ENCODE results near the gene NUP37.

DNA sequence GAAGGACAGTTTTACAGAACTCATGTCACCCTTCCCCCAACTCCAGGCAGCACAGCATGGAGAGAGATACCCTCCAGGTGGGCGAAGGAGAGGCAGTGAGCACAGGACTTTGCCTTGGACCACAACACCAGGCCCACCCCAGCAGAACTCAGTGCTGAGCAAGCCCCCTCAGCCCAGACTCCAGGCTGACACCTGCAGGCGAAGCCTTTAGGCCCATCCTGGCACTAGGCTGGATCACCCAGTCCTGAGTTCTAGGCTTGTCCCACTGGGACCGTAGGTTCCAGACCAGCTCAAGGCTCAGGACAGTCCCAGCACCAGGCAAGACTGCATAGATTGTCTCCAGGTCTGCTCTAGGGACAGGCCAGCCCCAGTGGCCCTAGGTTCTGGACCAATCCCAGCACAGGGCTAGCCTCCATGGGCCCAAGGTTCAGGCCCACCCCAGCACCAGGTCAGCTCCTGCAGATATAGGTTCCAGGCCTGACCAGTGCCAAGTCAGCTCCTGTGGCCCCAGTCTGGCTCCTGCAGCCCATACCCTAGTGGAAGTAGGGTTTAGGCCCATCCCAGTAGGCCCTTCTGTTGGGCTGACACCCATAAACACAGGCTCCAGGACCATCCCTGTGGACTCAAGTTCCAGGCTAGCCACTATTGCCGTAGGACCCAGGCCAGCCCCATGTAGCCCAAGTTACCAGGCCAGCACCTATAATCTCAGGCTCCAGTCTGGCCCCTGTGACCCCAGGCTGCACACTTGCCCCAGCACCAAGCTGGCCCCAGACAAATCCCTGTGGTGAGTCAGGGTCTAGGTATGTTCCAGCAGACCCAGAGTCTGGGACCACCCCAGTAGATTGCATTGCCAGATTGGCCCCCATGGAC lies 67.5 kb downstream of the NUP37 start:
- TF ChIP-seq, protein P1, sequence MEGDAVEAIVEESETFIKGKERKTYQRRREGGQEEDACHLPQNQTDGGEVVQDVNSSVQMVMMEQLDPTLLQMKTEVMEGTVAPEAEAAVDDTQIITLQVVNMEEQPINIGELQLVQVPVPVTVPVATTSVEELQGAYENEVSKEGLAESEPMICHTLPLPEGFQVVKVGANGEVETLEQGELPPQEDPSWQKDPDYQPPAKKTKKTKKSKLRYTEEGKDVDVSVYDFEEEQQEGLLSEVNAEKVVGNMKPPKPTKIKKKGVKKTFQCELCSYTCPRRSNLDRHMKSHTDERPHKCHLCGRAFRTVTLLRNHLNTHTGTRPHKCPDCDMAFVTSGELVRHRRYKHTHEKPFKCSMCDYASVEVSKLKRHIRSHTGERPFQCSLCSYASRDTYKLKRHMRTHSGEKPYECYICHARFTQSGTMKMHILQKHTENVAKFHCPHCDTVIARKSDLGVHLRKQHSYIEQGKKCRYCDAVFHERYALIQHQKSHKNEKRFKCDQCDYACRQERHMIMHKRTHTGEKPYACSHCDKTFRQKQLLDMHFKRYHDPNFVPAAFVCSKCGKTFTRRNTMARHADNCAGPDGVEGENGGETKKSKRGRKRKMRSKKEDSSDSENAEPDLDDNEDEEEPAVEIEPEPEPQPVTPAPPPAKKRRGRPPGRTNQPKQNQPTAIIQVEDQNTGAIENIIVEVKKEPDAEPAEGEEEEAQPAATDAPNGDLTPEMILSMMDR (IDR thresholded peaks at IDR 0.05) = no peak
- no peak for TF ChIP-seq POLR2A (IDR thresholded peaks at IDR 0.05)
